HCT116 (cell line): ENCODE data around the gene PPP1R1C. TPM values are rescaled to one million over a fixed set of nuclear protein-coding genes. Genes with fewer than 3 reads are reported as not detected.

Experiments used
- ATAC-seq: fragments of 200-7000 bp; cut with Tn5 transposase; 2 replicates; pipeline ENCODE4 v1.9.1; 2020; ENCODE audit warnings: mild to moderate bottlenecking, moderate library complexity
- BruUV-seq: library from RNA; stranded (reverse); fragments of 400-500 nt; replicated peaks from 2 replicates; lab custom pipeline; 2021; lab: Mats Ljungman, UMichigan
- CTCF ChIA-PET: fragments of 300-600 bp; sonication (Branson Sonifier 250); formaldehyde crosslinking; loops from one replicate; lab custom pipeline; 2021; ENCODE audit warnings: antibody characterized with exemption; lab: Charles Lee
- POLR2A ChIA-PET: fragments of 300-600, 350-600 bp; sonication (Branson Sonifier 250); formaldehyde crosslinking; loops from one replicate; lab custom pipeline; 2021; ENCODE audit warnings: antibody characterized with exemption; lab: Charles Lee
- RAD21 ChIA-PET, 2 experiments: fragments of 300-600 bp; sonication (Branson Sonifier 250); formaldehyde crosslinking; loops; one replicate each; lab custom pipeline; 2023; ENCODE audit warnings: low total read pairs in 2 of 2; ENCODE audit not compliant: uncharacterized antibody in 2 of 2, unreplicated experiment in 2 of 2, low non-redundant PET in 1 of 2; lab: Charles Lee
- DNase-seq: peaks from one replicate; pipeline ENCODE4 v3.0.0-alpha.2; 2010; ENCODE audit warnings: low read depth, low spot score
- H2AFZ ChIP-seq: fragments of 200-600 bp; shearing (Covaris generic), sonication (generic); 2 replicates; pipeline ENCODE4 v1.6.1; 2017; ENCODE audit warnings: low read depth, mixed run types, mixed read lengths, antibody characterized with exemption, low read length; ENCODE audit not compliant: poor library complexity, severe bottlenecking
- H3K27ac ChIP-seq: 2 replicates; pipeline ENCODE4 v1.5.1; 2012; ENCODE audit warnings: low read depth, low read length
- H3K27me3 ChIP-seq: fragments of 200-600 bp; sonication (generic); 2 replicates; pipeline ENCODE4 v1.6.1; 2016; ENCODE audit warnings: mixed run types, low read length, mixed read lengths; ENCODE audit not compliant: insufficient read depth
- H3K36me3 ChIP-seq, 2 experiments: fragments of 200-500 bp in 1 of 2; fragments of 200-600 bp in 1 of 2; sonication (Bioruptor generic) in 1 of 2; sonication (generic) in 1 of 2; 2 replicates each; pipeline versions ENCODE4 v1.5.1 to v1.6.1; 2014 to 2016; ENCODE audit warnings: low read length in 2 of 2, inconsistent platforms in 1 of 2, mixed read lengths in 1 of 2, mixed run types in 1 of 2; ENCODE audit not compliant: insufficient read depth in 2 of 2, control insufficient read depth in 1 of 2
- H3K4me1 ChIP-seq, 2 experiments: fragments of 200-600 bp in 1 of 2; sonication (generic) in 1 of 2; 2 replicates each; pipeline versions ENCODE4 v1.5.1 to v1.6.1; 2012 to 2017; ENCODE audit warnings: low read length in 2 of 2, inconsistent platforms in 1 of 2, mild to moderate bottlenecking in 1 of 2, mixed read lengths in 1 of 2, mixed run types in 1 of 2, moderate library complexity in 1 of 2; ENCODE audit not compliant: insufficient read depth in 2 of 2, control insufficient read depth in 1 of 2
- H3K4me2 ChIP-seq: fragments of 200-600 bp; sonication (generic); 2 replicates; pipeline ENCODE4 v1.6.1; 2017; ENCODE audit warnings: mixed run types, low read length, mixed read lengths
- H3K4me3 ChIP-seq, 2 experiments: fragments of 200-600 bp in 1 of 2; sonication (generic) in 1 of 2; replicated peaks in 1 of 2; 2 replicates each; pipeline ENCODE4 v1.5.1; 2011 to 2016; ENCODE audit warnings: low read length in 2 of 2, control low read depth in 1 of 2, low read depth in 1 of 2, mild to moderate bottlenecking in 1 of 2, mixed read lengths in 1 of 2, mixed run types in 1 of 2
- H3K79me2 ChIP-seq: fragments of 200-600 bp; sonication (generic); 2 replicates; pipeline ENCODE4 v1.6.1; 2017; ENCODE audit warnings: mild to moderate bottlenecking, mixed run types, low read length, moderate library complexity, mixed read lengths; ENCODE audit not compliant: insufficient read depth
- H3K9ac ChIP-seq: fragments of 200-600 bp; sonication (generic); 2 replicates; pipeline ENCODE4 v1.6.1; 2016; ENCODE audit warnings: low read length, mixed read lengths
- H3K9me2 ChIP-seq: fragments of 200-600 bp; sonication (generic), shearing (Covaris generic); 2 replicates; pipeline ENCODE4 v1.6.1; 2017; ENCODE audit warnings: mixed run types, mild to moderate bottlenecking, moderate library complexity; ENCODE audit not compliant: insufficient read depth
- H3K9me3 ChIP-seq, 2 experiments: fragments of 200-500 bp in 1 of 2; fragments of 200-600 bp in 1 of 2; sonication (Bioruptor generic) in 1 of 2; sonication (generic) in 1 of 2; 2 replicates each; pipeline ENCODE4 v1.6.1; 2014 to 2017; ENCODE audit warnings: low read length in 2 of 2, mixed read lengths in 2 of 2, inconsistent platforms in 1 of 2, low read depth in 1 of 2, mild to moderate bottlenecking in 1 of 2, mixed run types in 1 of 2, moderate library complexity in 1 of 2; ENCODE audit not compliant: control insufficient read depth in 1 of 2, insufficient read depth in 1 of 2
- H4K20me1 ChIP-seq: fragments of 200-600 bp; sonication (generic), shearing (Covaris generic); 2 replicates; pipeline ENCODE4 v1.6.1; 2017; ENCODE audit warnings: mixed run types, mild to moderate bottlenecking, moderate library complexity; ENCODE audit not compliant: insufficient read depth
- ATF3 ChIP-seq: IDR thresholded peaks from 2 replicates; pipeline ENCODE4 v1.6.1; 2012
- EZH2 ChIP-seq: fragments of 200-600 bp; sonication (generic); IDR thresholded peaks from 2 replicates; pipeline ENCODE4 v1.6.1; 2017; ENCODE audit warnings: antibody characterized with exemption, mixed run types
- JUND ChIP-seq: IDR thresholded peaks from 2 replicates; pipeline ENCODE4 v1.6.1; 2012
- MAX ChIP-seq: IDR thresholded peaks from 2 replicates; pipeline ENCODE4 v1.6.1; 2012
- POLR2A ChIP-seq: IDR thresholded peaks from 2 replicates; pipeline ENCODE4 v1.7.0; 2011; ENCODE audit warnings: borderline replicate concordance; ENCODE audit not compliant: insufficient read depth, insufficient read length; ENCODE audit errors: extremely low read depth
- POLR2AphosphoS5 ChIP-seq: IDR thresholded peaks from 2 replicates; pipeline ENCODE4 v1.6.1; 2011; ENCODE audit warnings: mild to moderate bottlenecking, low read depth, low read length, moderate library complexity
- REST ChIP-seq: IDR thresholded peaks from 2 replicates; pipeline ENCODE4 v1.6.1; 2012; ENCODE audit warnings: low read depth
- SIN3A ChIP-seq: IDR thresholded peaks from 2 replicates; pipeline ENCODE4 v1.6.1; 2012; ENCODE audit warnings: low read depth
- SRF ChIP-seq: IDR thresholded peaks from 2 replicates; pipeline ENCODE4 v1.6.1; 2012; ENCODE audit warnings: low read depth
- TCF7L2 ChIP-seq: IDR thresholded peaks from 2 replicates; pipeline ENCODE4 v1.7.0; 2011; ENCODE audit warnings: borderline replicate concordance, inconsistent platforms; ENCODE audit not compliant: insufficient read depth, insufficient read length; ENCODE audit errors: extremely low read depth
- YY1 ChIP-seq: IDR thresholded peaks from 2 replicates; pipeline ENCODE4 v1.6.1; 2011; ENCODE audit warnings: low read length, low read depth, moderate library complexity, mild to moderate bottlenecking; ENCODE audit not compliant: insufficient replicate concordance; ENCODE audit errors: extremely low read depth
- ZBTB33 ChIP-seq: IDR thresholded peaks from 2 replicates; pipeline ENCODE4 v1.6.1; 2011; ENCODE audit warnings: mild to moderate bottlenecking, low read length, moderate library complexity; ENCODE audit not compliant: insufficient replicate concordance; ENCODE audit errors: extremely low read depth
- ZFX ChIP-seq: fragments of 450-650 bp; IDR thresholded peaks from 2 replicates; pipeline ENCODE4 v1.6.1; 2017
- intact Hi-C: fragments of 100-400 bp; cut with micrococcal nuclease; formaldehyde crosslinking; loops from 2 replicates; pipeline ENCODE4 v1.10.0; 2022
- total RNA-seq: library from RNA; stranded (reverse); gene quantifications from one replicate; pipeline ENCODE4 v1.2.1, GENCODE V29; 2021; ENCODE audit not compliant: unreplicated experiment

The PPP1R1C gene
- total RNA-seq, 1 experiment from 2014 or later = 17.8 TPM

GRCh38 chr2:182117196-182117595, 131.5 kb downstream of the PPP1R1C start:
- Histone ChIP-seq H3K27me3 (no peaks in the 10 kb centered on the region), H3K9me2 (no peaks in the 10 kb centered on the region), H3K4me1 (peaks cover 0 to 4% of the 10 kb centered on the region in 2 experiments; a peak in 1 of 4 replicates), H4K20me1 (no peaks in the 10 kb centered on the region), H3K27ac (no peak overlapping the region), H3K9me3 (no peaks in the 10 kb centered on the region), H3K4me2 (no peak overlapping the region), H3K4me3 (no peak overlapping the region), H3K36me3 (no peaks in the 10 kb centered on the region), H2AFZ (no peak overlapping the region)
- ChIA-PET CTCF (no interaction called here), POLR2A (no interaction called here), RAD21 (no interaction called here)
- DNase-seq = no peak
- intact Hi-C loops = no loop called here
- no peak for ATAC-seq
- BruUV-seq = no TSS peak
- TF ChIP-seq ATF3 (no peak), JUND (no peak)
- TF ChIP-seq, all 23 proteins: peak for 0
- H3K9ac ChIP-seq = no peak overlapping the region
- no peaks in the 10 kb centered on the region for H3K79me2 ChIP-seq

GRCh38 chr2:182128821-182129707, 143.4 kb downstream of the PPP1R1C start:
- CTCF ChIA-PET = no interaction called here
- no peaks in the 10 kb centered on the region; a peak in 1 of 4 replicates for H3K36me3 ChIP-seq
- no peak for ATAC-seq
- TF ChIP-seq POLR2AphosphoS5 = no peak
- no peak for TF ChIP-seq SRF
- TF ChIP-seq YY1 = no peak
- no peak for TF ChIP-seq ZFX
- TF ChIP-seq EZH2 = no peak
- TF ChIP-seq MAX = no peak
- TF ChIP-seq TCF7L2 = no peak
- no peak for TF ChIP-seq ZBTB33
- TF ChIP-seq SIN3A = no peak
- TF ChIP-seq POLR2A = no peak
- no peak for TF ChIP-seq JUND
- TF ChIP-seq REST = no peak

More at GRCh38 chr2:182128821-182129707, 143.4 kb downstream of the PPP1R1C start:
- H3K27me3 ChIP-seq = no peaks in the 10 kb centered on the region
- H3K4me3 ChIP-seq = no peak overlapping the region
- no peak overlapping the region for H2AFZ ChIP-seq
- H3K9me2 ChIP-seq = no peaks in the 10 kb centered on the region; the same call in 1 of the 2 replicates
- no peaks in the 10 kb centered on the region for H4K20me1 ChIP-seq
- intact Hi-C loops = no loop called here
- no peaks in the 10 kb centered on the region for H3K9me3 ChIP-seq
- BruUV-seq = no TSS peak
- no peaks in the 10 kb centered on the region for H3K79me2 ChIP-seq
- RAD21 ChIA-PET = no interaction called here
- H3K4me2 ChIP-seq = no peak overlapping the region
- no peak for DNase-seq
- POLR2A ChIA-PET = no interaction called here
- H3K4me1 ChIP-seq = 0 out of 4 replicates have a peak, but pooled peaks cover 0 to 6% of the 10 kb centered on the region in 2 experiments
- no peak overlapping the region for H3K27ac ChIP-seq
- H3K9ac ChIP-seq = no peak overlapping the region
